ENCODE measurements around the gene UBE2E2.

UBE2E2 gene

GRCh38 chr3:23640471-23641146 lies 437.5 kb downstream of the UBE2E2 start:
- DNase-seq: no peak

Data from activated CD4-positive, alpha-beta T cell treated with anti-CD3 and anti-CD28 coated beads, Interleukin-2, amount 50 U/mL, for 48 hours (primary cell).